ENCODE data around the gene HSP90AA1. TPM values are rescaled to one million over a fixed set of nuclear protein-coding genes. Genes with fewer than 3 reads are reported as not detected.

The HSP90AA1 gene
- total RNA-seq, 2 donors from 2014 or later, result 411 to 457 TPM

DNA sequence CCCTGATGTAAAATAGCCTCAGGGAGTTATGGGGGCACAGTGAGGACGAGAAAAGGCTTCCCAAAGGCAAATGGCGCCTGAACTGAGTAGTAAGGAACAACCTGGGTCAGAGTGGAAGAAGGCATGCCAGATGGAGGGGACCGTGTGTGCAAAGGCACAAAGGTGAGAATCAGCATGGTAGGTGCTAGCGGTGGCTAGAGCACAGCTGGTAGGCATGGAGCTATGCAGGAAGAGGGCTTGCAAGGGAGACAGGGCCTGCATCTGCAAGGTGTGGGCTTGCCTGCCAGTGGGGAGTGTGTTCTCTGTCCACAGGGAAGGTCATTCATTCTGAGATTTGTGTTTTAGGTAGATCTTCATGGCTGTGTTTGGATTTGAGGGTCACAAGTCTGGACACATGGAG is 18.5 kb upstream of the HSP90AA1 start:
- H3K9me3 ChIP-seq, result no peaks in the 10 kb centered on the region
- DNase-seq (ENCODE audit: low spot score), result no peak
- H3K36me3 ChIP-seq, result no peaks in the 10 kb centered on the region
- H3K27me3 ChIP-seq, result no peaks in the 10 kb centered on the region
- TF ChIP-seq CTCF (IDR thresholded peaks at IDR 0.05), result no peak
- no peak overlapping the region for H3K4me3 ChIP-seq
- no peaks in the 10 kb centered on the region for H3K4me1 ChIP-seq
- no peak overlapping the region for H3K27ac ChIP-seq

DNA sequence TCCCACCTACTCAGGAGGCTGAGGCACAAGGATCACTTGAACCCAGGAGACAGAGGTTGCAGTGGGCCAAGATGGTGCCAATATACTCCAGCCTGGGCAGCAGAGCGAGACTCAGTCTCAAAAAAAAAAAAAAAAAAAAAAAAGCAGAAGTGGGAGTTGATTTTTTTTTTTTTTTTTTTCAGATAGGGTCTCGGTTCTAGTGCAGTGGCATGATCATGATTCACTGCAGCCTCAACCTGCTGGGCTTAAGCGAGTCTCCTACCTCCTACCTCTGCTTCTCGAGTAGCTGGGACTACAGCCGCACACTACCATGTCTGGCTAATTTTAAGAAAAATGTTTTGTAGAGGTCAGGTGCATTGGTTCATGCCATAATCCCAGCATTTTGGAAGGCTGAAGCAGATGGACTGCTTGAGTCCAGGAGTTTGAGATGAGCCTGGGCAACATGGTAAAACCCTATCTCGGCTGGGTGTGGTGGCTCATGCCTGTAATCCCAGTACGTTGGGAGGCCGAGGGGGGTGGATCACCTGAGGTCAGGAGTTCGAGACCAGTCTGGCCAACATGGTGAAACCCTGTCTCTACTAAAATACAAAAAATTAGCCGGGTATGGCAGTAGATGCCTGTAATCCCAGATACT is 16.3 kb upstream of the HSP90AA1 start:
- Histone ChIP-seq H3K36me3 (no peaks in the 10 kb centered on the region), H3K27me3 (no peaks in the 10 kb centered on the region)
- TF ChIP-seq CTCF (IDR thresholded peaks at IDR 0.05), result no peak

GRCh38 chr14:102097441-102098135 is 10.7 kb upstream of the HSP90AA1 start:
- no peak overlapping the region for H3K27ac ChIP-seq
- H3K9me3 ChIP-seq, result no peaks in the 10 kb centered on the region
- H3K36me3 ChIP-seq, result no peaks in the 10 kb centered on the region
- no peak overlapping the region for H3K4me3 ChIP-seq
- TF ChIP-seq CTCF (IDR thresholded peaks at IDR 0.05), result no peak
- peaks cover 0 to 4% of the 10 kb centered on the region in 2 donors for H3K4me1 ChIP-seq
- H3K27me3 ChIP-seq, result no peaks in the 10 kb centered on the region
- no peak for DNase-seq (ENCODE audit: low spot score)

More for the DNA sequence above, 16.3 kb upstream of the HSP90AA1 start:
- Histone ChIP-seq H3K4me1 (no peaks in the 10 kb centered on the region), H3K27ac (no peak overlapping the region), H3K4me3 (no peak overlapping the region), H3K9me3 (no peaks in the 10 kb centered on the region)
- no peak for DNase-seq (ENCODE audit: low spot score)

DNA sequence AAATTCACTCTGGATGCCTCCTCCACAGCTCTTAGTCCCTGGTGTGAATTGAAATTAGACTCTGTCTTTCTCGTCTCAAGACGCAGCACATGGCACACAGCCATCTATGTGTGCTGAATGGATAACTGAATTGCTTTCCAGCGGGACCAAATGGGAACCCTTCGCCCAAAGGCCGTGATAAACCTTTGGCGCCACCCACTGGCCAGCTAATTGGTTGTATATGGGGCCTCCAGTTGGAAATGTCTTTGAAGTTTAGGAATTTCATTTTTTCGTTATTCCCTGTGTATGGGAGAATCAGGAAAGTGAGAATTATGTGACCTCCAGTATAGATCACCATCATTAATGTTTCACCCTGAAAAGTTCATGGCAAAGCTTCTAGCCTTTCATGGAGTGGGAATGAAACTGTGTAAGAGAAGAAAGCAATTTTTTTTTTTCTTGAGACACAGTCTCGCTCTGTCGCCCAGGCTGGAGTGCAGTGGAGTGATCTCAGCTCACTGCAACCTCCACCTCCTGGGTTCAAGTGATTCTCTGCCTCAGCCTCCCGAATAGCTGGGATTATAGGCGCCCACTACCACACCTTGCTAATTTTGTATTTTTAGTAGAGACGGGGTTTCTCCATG is 9.8 kb upstream of the HSP90AA1 start:
- TF ChIP-seq CTCF (IDR thresholded peaks at IDR 0.05), result peak; percentile 57 to 87
- Histone ChIP-seq H3K36me3 (no peaks in the 10 kb centered on the region), H3K4me3 (no peak overlapping the region), H3K27ac (no peak overlapping the region), H3K27me3 (no peaks in the 10 kb centered on the region), H3K9me3 (no peaks in the 10 kb centered on the region), H3K4me1 (peaks cover 0 to 4% of the 10 kb centered on the region in 2 donors)
- DNase-seq (ENCODE audit: low spot score), result peak; percentile 88

- TF ChIP-seq CTCF (IDR thresholded peaks at IDR 0.05), result no peak
- no peaks in the 10 kb centered on the region for H3K9me3 ChIP-seq
- H3K4me1 ChIP-seq, result peaks cover 0 to 4% of the 10 kb centered on the region in 2 donors
- H3K27me3 ChIP-seq, result no peaks in the 10 kb centered on the region
- no peak for DNase-seq (ENCODE audit: low spot score)
- H3K4me3 ChIP-seq, result no peak overlapping the region
- no peak overlapping the region for H3K27ac ChIP-seq
- no peaks in the 10 kb centered on the region for H3K36me3 ChIP-seq
Measured at GRCh38 chr14:102095871-102096568, 9.2 kb upstream of the HSP90AA1 start.

Data from right atrium auricular region (tissue), 2 donors.